Measurements from ENCODE around the gene RNPS1.
"Not testable (repeated sequence)": the region's sequence is repeated elsewhere in the genome, so short reads cannot be mapped to it uniquely, and the experiment has no call there.

Gene RNPS1

DNA sequence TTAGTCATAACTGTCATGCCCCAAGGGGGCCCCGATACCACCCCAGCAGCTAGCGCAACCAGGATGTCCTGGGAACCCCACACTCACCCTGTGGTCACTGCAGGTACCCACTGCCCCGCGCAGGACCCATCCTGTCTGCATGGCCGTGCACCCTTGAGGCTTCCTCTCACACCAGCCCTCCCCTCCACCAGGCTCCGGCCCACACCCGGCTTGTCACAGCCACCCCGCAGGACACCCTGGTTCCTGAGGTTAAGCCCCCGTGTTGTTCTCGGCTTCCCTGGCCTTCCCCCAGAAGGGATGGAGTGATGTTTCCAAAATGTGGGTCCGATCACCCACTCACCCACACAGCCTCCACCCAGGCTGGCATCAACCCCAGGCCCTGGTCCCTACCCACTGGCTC lies 24.1 kb downstream of the RNPS1 start:
- FAIRE-seq (no peak), DNase-seq (ENCODE audit: insufficient read length, low spot score) (no peak)
- TF ChIP-seq CTCF (IDR thresholded peaks at IDR 0.05; ENCODE audit: insufficient read depth, missing control alignments), result no peak

DNA sequence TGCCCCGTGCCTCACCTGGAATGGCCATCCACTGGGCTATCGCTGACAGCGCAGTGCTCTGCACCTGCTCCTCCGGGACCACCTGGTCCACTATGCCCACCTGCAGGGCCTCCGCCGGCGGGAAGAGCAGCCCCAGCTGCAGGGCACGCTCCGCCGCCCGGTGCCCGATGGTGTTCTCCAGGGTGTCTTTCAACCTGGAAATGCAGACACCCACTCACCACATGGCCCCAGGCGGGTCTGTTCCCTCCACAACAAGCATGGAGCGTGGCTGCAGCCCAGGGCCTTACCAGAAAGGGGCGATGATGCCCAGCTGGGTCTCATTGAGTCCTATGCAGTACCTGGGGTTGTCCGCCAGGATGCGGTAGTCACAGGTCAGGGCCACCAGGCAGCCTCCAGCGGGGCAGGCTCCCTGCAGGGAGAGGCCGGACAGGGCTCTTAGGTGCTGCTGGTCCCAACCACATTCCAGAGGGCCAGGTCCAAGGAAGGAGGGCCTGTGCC lies 24.8 kb downstream of the RNPS1 start:
- FAIRE-seq (no peak), DNase-seq (ENCODE audit: insufficient read length, low spot score) (no peak)
- no peak for TF ChIP-seq CTCF (IDR thresholded peaks at IDR 0.05; ENCODE audit: insufficient read depth, missing control alignments)

GRCh38 chr16:2242598-2242997 lies 25.3 kb downstream of the RNPS1 start:
- DNase-seq (ENCODE audit: insufficient read length, low spot score) (no peak), FAIRE-seq (no peak)
- no peak for TF ChIP-seq CTCF (IDR thresholded peaks at IDR 0.05; ENCODE audit: insufficient read depth, missing control alignments)

- not testable (repeated sequence) for DNase-seq (ENCODE audit: insufficient read length, low spot score); FAIRE-seq
Observed at GRCh38 chr16:2240331-2240730, 27.6 kb downstream of the RNPS1 start.

DNA sequence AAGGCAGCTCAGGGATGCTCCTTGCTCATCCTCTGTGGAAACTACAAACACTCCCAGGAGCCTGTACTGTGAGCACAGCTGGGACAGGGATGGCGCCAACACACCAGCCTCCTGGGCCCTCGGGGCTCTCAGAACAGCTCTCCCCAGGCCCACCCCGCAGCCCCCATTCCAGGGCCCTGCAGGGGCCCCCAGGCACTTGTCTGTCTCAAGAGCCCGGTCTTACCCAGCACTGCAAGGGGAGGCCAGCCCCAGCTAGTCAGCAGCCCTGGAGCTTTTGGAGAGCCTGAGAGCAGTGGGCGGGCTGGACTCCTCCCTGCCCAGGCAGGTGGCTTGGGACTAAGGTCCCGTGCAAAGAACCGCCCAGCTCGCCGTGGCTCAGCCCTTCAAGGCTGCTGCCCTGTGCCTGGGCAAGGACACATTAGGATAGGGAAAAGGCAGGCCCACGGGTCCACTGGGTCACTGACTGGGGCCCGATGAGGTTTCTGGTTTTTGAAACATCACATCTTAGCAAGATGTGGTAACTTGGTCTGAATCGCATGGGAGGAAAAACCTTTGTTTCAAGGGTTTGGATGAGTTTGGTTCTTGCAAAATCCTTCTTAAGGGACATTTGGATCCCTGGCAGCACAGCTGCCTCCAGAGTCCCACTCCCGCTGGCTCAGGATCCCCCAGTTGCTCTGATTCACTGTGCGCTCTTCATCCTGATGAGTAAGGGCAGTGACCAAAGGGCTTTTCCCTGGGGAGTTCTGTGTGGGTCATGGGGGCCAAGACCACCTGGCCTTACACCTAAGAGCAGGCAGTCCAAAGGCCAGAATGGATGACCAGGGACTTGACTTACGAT lies 28.9 kb downstream of the RNPS1 start:
- FAIRE-seq (no peak), DNase-seq (ENCODE audit: insufficient read length, low spot score) (no peak)
- TF ChIP-seq CTCF (IDR thresholded peaks at IDR 0.05; ENCODE audit: insufficient read depth, missing control alignments), result no peak

- DNase-seq (ENCODE audit: insufficient read length, low spot score) (no peak), FAIRE-seq (no peak)
- no peak for TF ChIP-seq CTCF (IDR thresholded peaks at IDR 0.05; ENCODE audit: insufficient read depth, missing control alignments)
Observed at GRCh38 chr16:2238150-2238837, 29.6 kb downstream of the RNPS1 start.

GRCh38 chr16:2237493-2238149 lies 30.3 kb downstream of the RNPS1 start:
- FAIRE-seq (no peak), DNase-seq (ENCODE audit: insufficient read length, low spot score) (no peak)
- TF ChIP-seq CTCF (IDR thresholded peaks at IDR 0.05; ENCODE audit: insufficient read depth, missing control alignments), result no peak
